Measurements from ENCODE around the gene USP40. TPM values are rescaled to one million over a fixed set of nuclear protein-coding genes. Genes with fewer than 3 reads are reported as not detected.

The USP40 gene
- total and polyA plus RNA-seq, 5 donors, result 15.1 to 18.6 (median 17.9) TPM

DNA sequence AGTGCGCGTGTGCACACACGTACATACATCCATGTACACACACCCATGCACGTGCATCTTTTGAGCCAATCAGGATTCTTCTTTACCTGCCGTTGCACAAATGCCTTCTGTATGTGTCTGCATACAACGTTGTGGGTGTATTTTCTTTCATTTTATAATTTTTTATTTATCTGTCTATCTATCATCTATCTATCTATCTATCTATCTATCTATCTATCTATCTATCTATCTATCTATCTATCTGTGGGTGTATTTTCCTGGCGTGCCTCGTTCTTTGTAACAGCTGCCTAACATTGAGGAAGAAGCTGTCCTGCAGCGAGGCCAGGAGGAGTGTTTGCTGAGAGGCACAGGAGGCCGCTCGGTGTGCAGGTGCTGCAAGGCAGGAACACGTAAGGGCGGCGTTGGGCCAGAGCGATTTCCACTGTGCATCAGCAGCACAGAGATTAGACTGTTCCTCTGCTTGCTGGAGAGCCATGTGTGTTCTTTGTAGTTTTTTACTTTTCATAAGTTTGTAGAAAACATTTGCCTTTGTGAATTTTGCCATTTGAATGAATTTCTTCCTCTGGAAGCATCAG, 127.9 kb downstream of the USP40 start:
- intact Hi-C loops (cut with DNase I), result no loop called here
- ATAC-seq (no peak), DNase-seq (no peak)
- Histone ChIP-seq H3K9me3 (ENCODE audit: control insufficient read depth, low read length) (no peaks in the 10 kb centered on the region), H3K27me3 (ENCODE audit: control insufficient read depth, insufficient read depth) (no peaks in the 10 kb centered on the region), H3K27ac (ENCODE audit: low read length) (no peak overlapping the region), H3K4me1 (ENCODE audit: control insufficient read depth, insufficient read depth, low read length) (peaks cover 4% of the 10 kb centered on the region), H3K4me3 (ENCODE audit: low read length) (no peak overlapping the region)
- WGBS, result 86% methylated on average over 15 of the region's 15 CpGs

DNA sequence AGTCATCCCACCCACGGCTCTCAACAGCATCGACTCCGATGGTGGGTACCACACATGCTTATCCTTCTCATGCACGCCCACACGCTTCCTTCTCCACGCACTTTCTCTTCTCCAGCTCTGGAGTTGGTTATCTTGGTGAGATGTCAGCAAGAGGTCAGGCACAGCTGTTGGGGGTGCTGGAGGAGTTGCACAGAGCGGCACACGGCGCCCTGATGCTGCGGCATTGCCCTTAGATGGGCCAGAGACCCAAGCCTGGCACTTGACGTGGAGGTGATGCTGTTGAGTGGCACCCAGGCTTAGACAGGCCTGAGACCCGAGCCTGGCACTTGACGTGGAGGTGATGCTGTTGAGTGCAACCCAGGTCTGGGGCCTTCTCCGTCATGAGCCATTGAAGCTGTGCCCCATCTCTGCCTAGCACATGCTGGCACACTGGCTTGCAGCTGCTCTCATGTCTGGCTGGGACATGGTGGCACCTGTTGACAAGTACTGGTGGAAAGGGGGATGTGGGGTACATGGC, 129.1 kb downstream of the USP40 start:
- Histone ChIP-seq H3K4me3 (ENCODE audit: low read length) (no peak overlapping the region), H3K9me3 (ENCODE audit: control insufficient read depth, low read length) (no peaks in the 10 kb centered on the region), H3K4me1 (ENCODE audit: control insufficient read depth, insufficient read depth, low read length) (peaks cover 4% of the 10 kb centered on the region), H3K27me3 (ENCODE audit: control insufficient read depth, insufficient read depth) (no peaks in the 10 kb centered on the region), H3K27ac (ENCODE audit: low read length) (no peak overlapping the region)
- 64% methylated on average over 14 of the region's 14 CpGs for WGBS
- intact Hi-C loops (cut with DNase I), result no loop called here
- DNase-seq (no peak), ATAC-seq (peak in 1 of 2 donors; percentile 5)

DNA sequence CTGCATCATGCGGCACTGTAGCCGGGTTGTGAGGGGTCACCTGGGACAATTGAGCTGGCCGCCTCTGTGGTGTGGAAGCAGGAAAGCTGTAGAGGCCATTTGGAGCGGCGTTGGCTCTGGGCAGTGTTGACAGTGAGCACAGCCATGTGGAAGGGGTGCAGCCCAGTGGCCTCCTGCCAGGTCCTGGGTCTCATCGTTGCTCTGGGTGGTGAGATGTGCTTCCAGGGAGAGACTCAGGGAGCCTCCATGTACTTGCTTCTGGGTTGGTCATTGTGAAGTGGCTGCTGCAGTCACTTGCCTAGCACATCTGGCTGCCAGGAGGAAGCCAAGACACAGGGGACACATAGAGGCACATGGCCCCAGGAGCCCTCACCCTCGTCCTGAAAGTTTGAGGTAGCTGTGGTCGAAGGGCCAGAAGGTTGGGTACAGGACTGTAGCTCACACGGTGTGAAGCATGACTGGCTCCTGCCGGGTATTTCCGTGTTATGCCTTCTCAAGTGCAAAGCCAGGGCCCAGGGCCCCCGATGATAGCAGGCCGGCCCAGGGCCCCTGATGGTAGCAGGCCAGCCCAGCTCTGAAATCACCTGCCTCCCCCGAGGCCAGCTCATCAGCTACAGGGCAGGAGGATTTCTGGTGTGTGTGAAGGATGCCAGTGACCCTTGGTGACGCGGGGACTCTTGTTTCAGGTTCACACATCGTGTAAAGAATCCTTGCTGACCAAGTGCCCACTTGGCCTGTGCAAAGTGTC, 129.7 kb downstream of the USP40 start:
- H3K4me3 ChIP-seq (ENCODE audit: low read length), result no peak overlapping the region
- H3K4me1 ChIP-seq (ENCODE audit: control insufficient read depth, insufficient read depth, low read length), result peaks cover 4% of the 10 kb centered on the region
- WGBS, result 70% methylated on average over 17 of the region's 17 CpGs
- no peaks in the 10 kb centered on the region for H3K27me3 ChIP-seq (ENCODE audit: control insufficient read depth, insufficient read depth)
- H3K27ac ChIP-seq (ENCODE audit: low read length), result no peak overlapping the region
- ATAC-seq (peak; percentile 39 to 71), DNase-seq (peak in 1 of 3 donors; percentile 76)
- intact Hi-C loops (cut with DNase I), result no loop called here
- no peaks in the 10 kb centered on the region for H3K9me3 ChIP-seq (ENCODE audit: control insufficient read depth, low read length)

DNA sequence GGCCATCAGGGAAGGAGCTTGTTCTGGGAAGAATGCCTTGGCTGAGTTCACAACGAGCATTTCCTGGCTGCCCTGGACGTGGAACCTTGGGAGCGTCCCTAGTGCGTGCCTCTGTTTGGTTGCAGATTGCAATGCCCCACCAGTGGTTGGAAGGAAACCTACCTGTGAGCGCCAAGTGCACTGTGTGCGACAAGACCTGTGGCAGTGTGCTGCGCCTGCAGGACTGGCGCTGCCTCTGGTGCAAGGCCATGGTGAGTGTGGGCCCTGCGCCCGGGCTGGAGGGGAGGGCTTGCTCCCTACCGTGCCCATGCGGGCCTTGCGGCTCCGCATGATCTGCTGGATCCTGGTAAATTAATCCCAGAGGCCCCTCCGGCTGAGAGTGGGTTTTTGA, 130.4 kb downstream of the USP40 start:
- ATAC-seq, result no peak
- Histone ChIP-seq H3K9me3 (ENCODE audit: control insufficient read depth, low read length) (no peaks in the 10 kb centered on the region), H3K4me1 (ENCODE audit: control insufficient read depth, insufficient read depth, low read length) (peaks cover 4% of the 10 kb centered on the region), H3K27me3 (ENCODE audit: control insufficient read depth, insufficient read depth) (no peaks in the 10 kb centered on the region), H3K4me3 (ENCODE audit: low read length) (no peak overlapping the region), H3K27ac (ENCODE audit: low read length) (no peak overlapping the region)
- intact Hi-C loops (cut with DNase I), result no loop called here
- DNase-seq, result no peak
- WGBS, result 84% methylated on average over 15 of the region's 15 CpGs

DNA sequence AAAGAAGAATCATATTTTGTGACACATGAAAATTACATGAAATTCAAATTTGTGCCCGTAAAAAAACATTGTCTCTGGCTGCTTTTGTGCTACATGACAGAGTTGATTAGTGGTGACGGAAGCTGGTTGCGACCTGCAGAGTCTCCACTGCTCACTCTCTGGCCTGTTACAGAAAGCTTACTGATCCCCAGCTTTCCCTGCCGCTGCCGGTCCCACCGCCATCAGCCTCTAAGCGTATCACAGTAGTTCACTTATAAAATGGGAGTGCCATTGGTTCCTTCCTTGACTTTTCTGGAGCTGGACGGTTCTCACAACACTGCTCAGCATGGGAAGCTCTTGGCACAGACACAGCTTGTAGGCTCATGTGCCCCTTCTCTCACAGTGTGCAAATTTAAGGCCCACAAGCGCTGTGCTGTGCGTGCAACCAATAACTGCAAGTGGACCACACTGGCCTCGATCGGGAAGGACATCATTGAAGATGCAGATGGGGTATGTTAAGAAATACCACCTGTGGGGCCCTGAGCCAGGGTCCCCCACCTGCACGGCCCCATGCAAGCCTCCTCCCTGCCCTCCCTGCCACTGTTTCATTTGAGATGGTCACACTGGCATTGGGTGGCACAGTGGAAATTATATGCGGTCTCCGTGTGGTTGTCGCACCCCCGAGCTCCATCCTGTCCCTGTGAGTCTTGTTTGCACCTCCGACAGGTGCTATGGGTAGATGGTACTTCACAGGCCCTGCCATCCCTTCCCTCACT, 131.0 kb downstream of the USP40 start:
- Histone ChIP-seq H3K27ac (ENCODE audit: low read length) (no peak overlapping the region), H3K4me3 (ENCODE audit: low read length) (no peak overlapping the region), H3K9me3 (ENCODE audit: control insufficient read depth, low read length) (no peaks in the 10 kb centered on the region), H3K4me1 (ENCODE audit: control insufficient read depth, insufficient read depth, low read length) (peaks cover 4% of the 10 kb centered on the region), H3K27me3 (ENCODE audit: control insufficient read depth, insufficient read depth) (no peaks in the 10 kb centered on the region)
- intact Hi-C loops (cut with DNase I), result no loop called here
- DNase-seq (no peak), ATAC-seq (no peak)
- WGBS, result 94% methylated on average over 18 of the region's 18 CpGs

DNA sequence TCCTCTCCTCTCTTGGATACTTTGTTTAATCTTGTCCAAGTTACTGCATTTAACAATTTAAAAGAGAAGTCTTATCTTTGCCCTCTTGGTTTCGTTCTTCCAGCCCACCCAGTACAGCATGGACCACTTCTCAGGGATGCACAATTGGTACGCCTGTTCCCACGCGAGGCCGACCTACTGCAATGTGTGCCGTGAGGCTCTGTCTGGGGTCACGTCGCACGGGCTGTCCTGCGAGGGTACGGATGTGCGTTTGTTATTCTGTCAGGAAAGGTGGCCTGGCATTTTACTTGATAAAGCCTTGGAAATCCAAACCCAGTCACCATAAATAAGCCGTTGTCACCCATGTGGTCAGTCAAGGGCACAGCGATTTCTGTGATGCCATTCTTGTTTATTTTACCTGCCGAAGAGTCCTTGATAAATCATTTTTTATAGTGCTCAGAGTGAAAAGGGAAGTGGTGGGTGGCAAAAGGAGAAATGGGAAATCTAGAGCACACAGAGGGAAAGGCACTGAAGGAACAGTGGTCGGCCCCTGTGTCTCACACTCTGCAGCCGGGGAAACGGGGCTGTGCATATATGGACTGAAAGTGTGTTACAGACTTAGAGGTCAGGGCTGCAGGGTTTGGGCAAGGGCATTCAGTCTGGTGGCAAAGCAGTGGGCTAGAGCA, 131.8 kb downstream of the USP40 start:
- H3K27me3 ChIP-seq (ENCODE audit: control insufficient read depth, insufficient read depth), result no peaks in the 10 kb centered on the region
- intact Hi-C loops (cut with DNase I), result no loop called here
- H3K4me3 ChIP-seq (ENCODE audit: low read length), result no peak overlapping the region
- DNase-seq, result no peak
- H3K9me3 ChIP-seq (ENCODE audit: control insufficient read depth, low read length), result no peaks in the 10 kb centered on the region
- H3K4me1 ChIP-seq (ENCODE audit: control insufficient read depth, insufficient read depth, low read length), result peaks cover 4% of the 10 kb centered on the region
- H3K27ac ChIP-seq (ENCODE audit: low read length), result no peak overlapping the region
- ATAC-seq, result no peak
- WGBS, result 84% methylated on average over 18 of the region's 18 CpGs

DNA sequence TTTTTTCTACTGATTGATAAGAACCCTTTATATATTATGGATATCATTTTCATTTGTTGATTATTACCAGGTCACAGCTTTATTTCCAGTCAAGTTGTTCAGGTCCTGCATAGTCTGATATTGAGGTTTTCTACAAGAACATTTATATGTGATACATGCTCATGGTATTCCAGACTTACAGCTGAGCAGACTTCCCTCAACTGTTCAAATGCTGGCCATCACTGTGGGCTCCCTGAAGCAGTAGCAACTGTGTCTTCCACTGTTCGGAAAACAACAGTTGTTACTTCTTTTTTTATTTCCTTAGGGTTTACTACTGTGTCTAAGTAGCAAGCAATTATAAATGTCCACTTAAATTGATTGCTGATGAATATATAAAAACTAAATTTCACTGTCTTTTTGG, 132.8 kb downstream of the USP40 start:
- H3K4me1 ChIP-seq (ENCODE audit: control insufficient read depth, insufficient read depth, low read length), result peaks cover 4% of the 10 kb centered on the region
- H3K27ac ChIP-seq (ENCODE audit: low read length), result no peak overlapping the region
- H3K9me3 ChIP-seq (ENCODE audit: control insufficient read depth, low read length), result no peaks in the 10 kb centered on the region
- WGBS, result 76% methylated on average over 1 of the region's 1 CpG
- no peak overlapping the region for H3K4me3 ChIP-seq (ENCODE audit: low read length)
- ATAC-seq (no peak), DNase-seq (no peak)
- H3K27me3 ChIP-seq (ENCODE audit: control insufficient read depth, insufficient read depth), result no peaks in the 10 kb centered on the region
- intact Hi-C loops (cut with DNase I), result no loop called here

DNA sequence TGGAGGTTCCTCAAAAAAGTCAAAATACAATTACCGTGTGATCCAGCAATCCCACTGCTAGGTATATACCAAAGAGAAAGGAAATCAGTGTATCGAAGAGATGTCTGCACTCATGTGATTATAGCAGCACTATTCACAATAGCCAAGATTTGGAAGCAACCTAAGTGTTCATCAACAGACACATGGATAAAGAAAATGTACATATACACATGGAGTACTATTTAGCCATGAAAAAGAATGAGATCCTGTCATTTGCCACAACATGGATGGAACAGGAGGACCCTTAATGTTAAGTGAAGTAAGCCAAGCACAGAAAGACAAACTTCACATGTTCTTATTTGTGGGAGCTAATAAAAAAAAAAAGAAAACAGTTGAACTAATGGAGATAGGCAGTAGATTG, 133.6 kb downstream of the USP40 start:
- intact Hi-C loops (cut with DNase I), result no loop called here
- Histone ChIP-seq H3K4me3 (ENCODE audit: low read length) (no peak overlapping the region), H3K9me3 (ENCODE audit: control insufficient read depth, low read length) (no peaks in the 10 kb centered on the region), H3K27ac (ENCODE audit: low read length) (no peak overlapping the region), H3K4me1 (ENCODE audit: control insufficient read depth, insufficient read depth, low read length) (peaks cover 8% of the 10 kb centered on the region), H3K27me3 (ENCODE audit: control insufficient read depth, insufficient read depth) (no peaks in the 10 kb centered on the region)
- ATAC-seq, result no peak
- no peak for DNase-seq
- 97% methylated on average over 2 of the region's 2 CpGs for WGBS

DNA sequence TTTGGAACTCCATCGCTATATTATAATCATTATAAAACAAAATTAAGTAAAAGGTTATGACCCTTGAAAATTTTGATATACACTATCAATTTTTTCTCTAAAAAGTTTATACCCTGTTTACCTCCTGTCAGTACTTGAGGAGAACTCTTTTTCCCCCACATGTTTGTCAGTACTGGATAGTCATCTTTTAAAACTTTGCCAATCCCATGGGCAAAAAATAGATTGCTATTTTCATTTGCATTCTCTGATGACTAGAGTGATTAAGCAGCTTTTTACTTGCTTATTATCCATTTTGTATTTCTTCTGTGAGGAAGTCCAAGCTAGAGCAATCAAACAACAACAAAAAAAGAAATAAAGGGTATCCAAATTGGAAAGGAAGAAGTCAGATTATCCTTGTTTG, 135.9 kb downstream of the USP40 start:
- no peaks in the 10 kb centered on the region for H3K9me3 ChIP-seq (ENCODE audit: control insufficient read depth, low read length)
- WGBS, result 89% methylated on average over 1 of the region's 1 CpG
- H3K27me3 ChIP-seq (ENCODE audit: control insufficient read depth, insufficient read depth), result no peaks in the 10 kb centered on the region
- DNase-seq, result no peak
- no peak for ATAC-seq
- H3K4me3 ChIP-seq (ENCODE audit: low read length), result no peak overlapping the region
- no peak overlapping the region for H3K27ac ChIP-seq (ENCODE audit: low read length)
- peaks cover 8% of the 10 kb centered on the region for H3K4me1 ChIP-seq (ENCODE audit: control insufficient read depth, insufficient read depth, low read length)
- intact Hi-C loops (cut with DNase I), result no loop called here

DNA sequence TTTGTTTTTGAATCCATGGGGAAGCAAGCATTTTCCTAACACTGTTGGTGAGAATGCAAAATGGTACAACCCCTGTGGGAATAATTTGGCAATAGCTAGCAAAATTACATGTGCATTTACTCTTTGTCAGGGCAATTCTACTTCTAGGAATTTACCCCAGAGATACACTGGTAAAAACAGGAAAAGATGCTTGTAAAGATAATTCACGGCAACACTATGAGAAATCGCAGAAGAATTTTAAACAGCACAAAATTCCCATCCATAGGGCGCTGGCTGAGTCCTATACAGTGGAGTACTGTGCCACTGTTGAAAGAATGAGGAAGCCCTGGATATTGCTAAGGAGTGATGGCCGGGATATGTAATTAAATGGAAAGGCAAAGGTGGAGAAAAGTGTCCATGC, 136.5 kb downstream of the USP40 start:
- Histone ChIP-seq H3K4me1 (ENCODE audit: control insufficient read depth, insufficient read depth, low read length) (peaks cover 8% of the 10 kb centered on the region), H3K27me3 (ENCODE audit: control insufficient read depth, insufficient read depth) (no peaks in the 10 kb centered on the region), H3K4me3 (ENCODE audit: low read length) (no peak overlapping the region), H3K27ac (ENCODE audit: low read length) (peak overlapping the region; percentile 44), H3K9me3 (ENCODE audit: control insufficient read depth, low read length) (no peaks in the 10 kb centered on the region)
- 50% methylated on average over 4 of the region's 4 CpGs for WGBS
- ATAC-seq, result no peak
- no peak for DNase-seq
- intact Hi-C loops (cut with DNase I), result no loop called here

Data from right cardiac atrium (tissue), 5 donors.